Measurements from ENCODE around the gene DLGAP1.

DNA sequence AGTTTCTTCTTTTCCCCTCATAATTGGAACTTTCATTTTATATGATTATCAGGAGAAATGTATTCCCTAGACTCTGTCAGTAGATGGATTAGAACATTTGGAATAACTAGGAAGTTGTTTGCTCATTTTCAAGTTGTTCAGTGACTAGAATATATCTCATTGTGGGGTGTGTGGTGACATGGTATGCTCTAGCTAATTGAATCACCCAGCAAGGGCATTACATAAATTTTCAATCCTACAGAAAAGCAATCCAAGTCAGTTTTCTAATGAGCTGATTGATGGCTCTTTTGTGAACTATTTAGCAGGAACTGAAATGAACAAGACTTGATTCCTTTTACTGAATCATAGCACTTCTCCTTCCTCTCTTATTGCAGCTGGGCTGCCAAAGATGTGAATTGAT, 543.7 kb downstream of the DLGAP1 start:
- no peak for TF ChIP-seq POLR2A (IDR thresholded peaks at IDR 0.05)
- TF ChIP-seq, protein P1, sequence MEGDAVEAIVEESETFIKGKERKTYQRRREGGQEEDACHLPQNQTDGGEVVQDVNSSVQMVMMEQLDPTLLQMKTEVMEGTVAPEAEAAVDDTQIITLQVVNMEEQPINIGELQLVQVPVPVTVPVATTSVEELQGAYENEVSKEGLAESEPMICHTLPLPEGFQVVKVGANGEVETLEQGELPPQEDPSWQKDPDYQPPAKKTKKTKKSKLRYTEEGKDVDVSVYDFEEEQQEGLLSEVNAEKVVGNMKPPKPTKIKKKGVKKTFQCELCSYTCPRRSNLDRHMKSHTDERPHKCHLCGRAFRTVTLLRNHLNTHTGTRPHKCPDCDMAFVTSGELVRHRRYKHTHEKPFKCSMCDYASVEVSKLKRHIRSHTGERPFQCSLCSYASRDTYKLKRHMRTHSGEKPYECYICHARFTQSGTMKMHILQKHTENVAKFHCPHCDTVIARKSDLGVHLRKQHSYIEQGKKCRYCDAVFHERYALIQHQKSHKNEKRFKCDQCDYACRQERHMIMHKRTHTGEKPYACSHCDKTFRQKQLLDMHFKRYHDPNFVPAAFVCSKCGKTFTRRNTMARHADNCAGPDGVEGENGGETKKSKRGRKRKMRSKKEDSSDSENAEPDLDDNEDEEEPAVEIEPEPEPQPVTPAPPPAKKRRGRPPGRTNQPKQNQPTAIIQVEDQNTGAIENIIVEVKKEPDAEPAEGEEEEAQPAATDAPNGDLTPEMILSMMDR (IDR thresholded peaks at IDR 0.05): no peak
